Left kidney (tissue), 2 donors: ENCODE measurements around the gene IL18R1. TPM values are rescaled to one million over a fixed set of nuclear protein-coding genes. Genes with fewer than 3 reads are reported as not detected.
A peak's percentile ranks its signal among the peaks of the same experiment; 100 is the strongest.

Experiments used
- DNase-seq: peaks from one replicate; pipeline ENCODE4 v3.0.0-alpha.2; 2013
- polyA plus RNA-seq: library from polyadenylated mRNA; unstranded; fragments of 120-200 nt; gene quantifications from one replicate; pipeline ENCODE4 v1.2.1, GENCODE V29; 2013; ENCODE audit not compliant: insufficient read length

IL18R1 gene
- polyA plus RNA-seq, 1 donor = 3.2 TPM

DNA sequence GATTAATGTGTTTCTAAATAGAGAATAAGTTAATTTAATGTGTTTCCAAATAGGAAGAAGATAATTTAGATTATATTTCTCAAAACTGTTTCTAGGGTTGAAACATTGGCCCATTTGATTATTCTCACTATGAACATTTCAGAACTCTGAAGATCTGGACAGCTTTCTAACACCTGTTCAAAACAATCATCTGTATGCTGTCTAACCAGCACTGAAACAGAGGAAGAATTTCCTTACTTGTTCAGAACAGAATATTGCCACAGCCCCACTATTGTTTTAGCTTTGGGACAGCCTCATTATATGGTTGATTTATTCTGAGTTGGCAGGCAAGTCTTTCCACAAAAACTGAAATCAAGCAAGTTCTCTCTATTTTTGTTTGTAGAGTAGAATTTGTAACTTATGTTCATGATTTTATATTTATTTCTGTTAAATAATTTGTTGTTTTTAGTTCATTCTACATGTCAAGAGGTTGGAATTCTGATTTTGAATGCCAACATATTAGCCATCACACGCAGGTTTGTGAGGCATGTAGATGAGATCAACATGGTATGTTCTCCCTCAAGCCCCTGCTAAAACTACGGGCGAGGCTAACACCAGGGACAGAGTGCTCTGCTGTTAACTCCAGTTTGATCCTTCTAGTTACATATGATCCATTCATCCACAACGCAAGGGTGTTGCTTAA is 78.5 kb downstream of the IL18R1 start:
- no peak for DNase-seq

DNA sequence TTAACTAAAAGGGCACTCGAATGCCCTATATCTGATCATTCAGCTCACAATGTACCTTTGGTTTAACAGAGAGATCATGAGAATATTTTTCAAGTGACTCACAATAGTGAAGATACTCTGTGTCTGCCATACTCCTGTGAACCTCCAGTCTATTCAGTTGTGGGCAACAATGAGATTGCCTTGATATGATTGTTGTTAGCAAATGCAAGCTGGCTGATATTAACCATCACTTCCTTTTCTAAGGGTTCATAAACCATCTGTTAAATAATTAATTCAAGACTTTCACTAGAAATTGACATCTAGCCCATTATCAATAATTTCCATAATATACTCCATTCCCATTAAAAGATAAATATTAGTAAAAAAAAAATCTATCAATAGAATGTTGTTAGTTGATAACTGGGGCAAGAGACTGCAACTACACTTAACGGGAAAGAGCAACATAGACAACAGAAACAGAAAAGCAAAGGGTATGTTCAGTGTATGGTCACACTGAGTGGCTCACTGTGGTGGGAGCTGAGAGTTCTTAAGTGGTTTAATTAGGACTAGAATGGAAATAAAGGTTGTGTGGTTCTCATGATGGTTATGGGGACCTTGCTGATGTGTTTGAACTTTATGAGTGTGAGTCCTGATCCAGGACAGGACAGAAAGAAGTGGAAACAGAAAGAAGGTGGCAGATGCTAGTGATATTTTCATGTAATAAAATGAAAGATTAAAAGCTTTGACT is 79.2 kb downstream of the IL18R1 start:
- DNase-seq = no peak

DNA sequence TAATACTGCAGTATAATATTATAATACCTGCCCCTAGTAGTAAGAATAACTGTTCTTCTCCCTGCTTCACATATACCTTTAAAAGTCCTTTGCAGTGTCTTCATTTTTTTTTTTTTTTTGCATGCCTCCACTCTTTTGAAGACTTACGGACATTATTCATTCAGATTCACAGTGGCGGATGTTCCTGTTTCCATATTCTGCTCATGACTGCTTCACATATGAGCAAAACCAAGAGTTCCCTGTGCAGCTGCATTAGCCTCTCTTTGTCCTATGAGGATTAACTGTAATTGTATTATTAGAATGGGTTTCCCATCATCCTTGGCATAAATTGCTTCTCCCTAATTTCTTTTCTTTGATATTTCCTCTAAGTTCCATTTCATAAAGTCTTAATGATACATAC is 80.1 kb downstream of the IL18R1 start:
- no peak for DNase-seq

DNA sequence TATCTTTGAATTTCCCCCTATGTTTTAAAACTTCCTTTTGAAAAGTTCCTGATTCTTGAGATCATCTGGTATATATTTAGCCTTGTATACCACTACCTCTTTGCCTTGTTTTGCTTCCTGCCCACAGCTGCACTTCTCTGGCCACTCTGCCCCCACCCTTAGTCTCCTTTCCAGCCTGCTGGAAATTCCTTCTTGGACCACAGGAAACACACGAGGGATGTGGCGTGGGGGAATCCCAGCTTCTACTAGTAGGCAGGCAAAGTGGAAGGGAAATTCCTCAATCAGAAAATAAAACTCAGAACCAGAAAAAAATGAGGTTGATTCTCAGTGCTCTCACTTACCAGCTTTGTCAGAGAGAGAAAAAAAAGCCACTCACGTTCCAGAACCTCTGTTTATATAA is 80.7 kb downstream of the IL18R1 start:
- DNase-seq = no peak

DNA sequence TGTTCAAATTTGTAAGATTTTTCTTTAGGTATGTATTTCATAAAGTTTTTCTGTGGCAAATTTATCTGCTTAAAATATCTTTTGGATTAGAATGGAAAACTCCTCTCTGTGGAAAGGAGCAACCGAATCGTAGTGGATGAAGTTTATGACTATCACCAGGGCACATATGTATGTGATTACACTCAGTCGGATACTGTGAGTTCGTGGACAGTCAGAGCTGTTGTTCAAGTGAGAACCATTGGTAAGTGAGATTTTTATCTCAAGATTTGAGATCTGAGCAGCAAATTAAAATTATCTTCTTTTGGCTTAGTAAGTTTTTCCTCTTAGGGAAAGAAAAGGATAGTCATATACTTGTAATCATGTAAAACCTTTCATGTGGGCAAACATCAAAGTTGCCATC is 81.5 kb downstream of the IL18R1 start:
- no peak for DNase-seq

DNA sequence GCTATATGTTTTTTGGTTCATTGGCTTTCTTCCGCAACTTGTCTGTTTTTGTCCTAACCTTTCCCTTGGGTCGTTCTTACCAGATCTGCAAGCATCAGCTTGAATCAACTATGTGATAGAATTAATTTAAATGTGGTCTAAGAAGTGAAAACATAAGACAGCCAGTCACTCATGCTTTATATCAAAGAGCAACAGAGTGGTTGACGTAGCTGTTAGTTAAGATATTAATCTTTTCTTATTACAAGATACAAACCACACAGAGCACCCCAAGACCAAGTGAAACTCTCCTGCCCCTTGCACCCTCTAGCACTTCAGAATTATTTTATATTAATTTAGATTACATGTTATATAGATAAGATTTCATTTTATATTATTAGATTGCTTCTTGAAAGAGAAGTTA is 82.5 kb downstream of the IL18R1 start:
- DNase-seq = no peak

DNA sequence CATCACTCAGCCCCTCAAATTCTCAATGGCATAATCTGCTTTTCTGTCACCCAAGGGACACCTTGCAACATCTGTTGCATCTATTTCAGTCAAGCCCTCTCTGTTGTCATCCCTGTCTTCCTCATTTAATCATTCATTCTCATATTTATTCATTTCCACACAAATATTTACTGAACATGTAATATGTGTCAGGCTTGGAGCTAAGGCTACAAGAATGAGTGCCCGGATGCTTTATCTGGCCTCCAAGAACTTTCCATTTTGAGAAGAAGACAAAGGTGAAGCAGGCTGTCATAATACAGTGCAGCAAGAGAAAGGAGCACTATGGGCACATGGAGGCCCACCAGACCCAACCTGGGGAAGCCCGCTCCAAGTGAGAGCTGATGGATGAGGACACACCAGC is 83.0 kb downstream of the IL18R1 start:
- no peak for DNase-seq

DNA sequence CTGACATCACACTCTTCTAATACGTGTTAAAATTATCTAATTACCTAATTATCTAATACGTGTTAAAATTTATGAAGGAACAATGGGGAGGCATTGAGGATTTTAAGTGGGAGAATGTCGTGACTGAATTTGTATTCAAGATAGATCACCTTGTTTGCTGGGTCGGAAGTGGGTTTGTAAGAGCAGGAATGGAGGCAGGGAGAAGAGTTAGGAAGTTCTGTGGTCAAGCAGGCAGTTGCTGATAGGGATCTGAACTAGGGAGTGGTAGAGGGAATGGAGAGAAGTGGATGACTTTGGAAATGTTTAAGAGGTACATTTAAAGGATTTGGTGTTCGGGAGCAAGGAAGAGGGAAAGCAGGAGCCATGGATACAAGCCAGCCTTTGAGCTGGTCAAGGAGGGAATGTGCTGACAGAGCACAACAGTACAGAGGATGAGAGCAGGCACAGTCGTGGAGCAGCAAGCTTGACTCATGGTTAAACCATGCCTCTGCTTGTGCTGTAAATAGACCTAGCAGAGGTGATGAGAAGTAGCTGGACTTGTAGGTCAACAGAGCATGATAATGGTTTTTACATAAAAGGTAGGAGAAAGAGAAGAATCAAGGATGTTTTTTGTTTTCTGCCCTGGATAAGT is 83.6 kb downstream of the IL18R1 start:
- DNase-seq = no peak

DNA sequence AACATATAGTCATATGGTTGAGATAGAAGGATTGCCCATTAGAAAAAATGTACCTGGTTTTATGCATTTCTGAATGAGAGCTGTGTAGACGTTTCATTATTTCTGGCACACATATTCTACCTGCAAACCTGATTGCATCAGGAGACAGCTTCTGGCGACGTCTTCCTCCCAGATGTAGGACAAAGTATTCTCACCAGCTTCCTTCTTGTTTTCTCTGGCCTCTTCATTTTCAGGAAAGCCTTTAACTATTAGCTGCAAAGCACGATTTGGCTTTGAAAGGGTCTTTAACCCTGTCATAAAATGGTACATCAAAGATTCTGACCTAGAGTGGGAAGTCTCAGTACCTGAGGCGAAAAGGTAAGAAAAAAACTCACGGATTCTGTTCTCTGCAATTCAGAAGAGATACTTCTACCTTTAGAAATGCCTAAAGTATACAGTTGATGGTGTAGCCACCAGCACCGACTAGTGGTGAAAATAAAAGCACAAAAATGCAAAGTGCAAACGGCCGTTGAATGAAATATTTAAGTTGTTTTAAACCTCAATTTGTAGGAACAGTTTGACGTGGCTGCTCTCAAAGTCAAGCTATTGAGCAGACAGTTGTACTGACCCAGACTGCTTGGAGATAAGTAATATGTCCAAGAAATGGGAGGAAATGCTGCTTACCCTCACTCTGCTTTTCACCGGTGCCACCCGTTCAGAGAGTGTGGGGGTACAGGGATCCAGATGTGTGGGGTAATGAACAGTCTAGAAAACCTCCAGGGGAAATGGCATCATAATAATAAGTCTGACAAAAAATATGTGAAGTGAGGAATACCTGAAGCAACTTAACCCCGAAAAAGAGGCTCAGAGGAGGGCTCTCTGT is 87.6 kb downstream of the IL18R1 start:
- DNase-seq = peak; percentile 37

DNA sequence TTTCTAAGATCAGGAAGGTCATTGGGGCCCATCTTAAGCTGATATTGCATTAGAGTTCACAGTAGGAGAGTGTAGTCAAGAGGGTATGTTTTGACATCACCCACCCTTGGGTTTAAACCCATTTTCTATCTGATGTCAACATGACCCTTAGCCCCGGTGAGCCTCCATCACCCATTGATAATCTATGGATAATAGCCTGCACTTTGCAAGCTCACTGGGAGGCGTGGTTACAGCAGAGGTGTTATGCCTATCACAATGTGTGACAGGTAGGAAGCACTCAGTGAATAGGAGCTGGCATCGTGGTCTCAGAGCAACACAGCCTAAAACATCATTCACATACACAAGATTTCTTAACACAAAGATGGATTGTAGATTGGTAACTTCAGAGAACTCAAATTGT is 88.6 kb downstream of the IL18R1 start:
- DNase-seq = no peak

DNA sequence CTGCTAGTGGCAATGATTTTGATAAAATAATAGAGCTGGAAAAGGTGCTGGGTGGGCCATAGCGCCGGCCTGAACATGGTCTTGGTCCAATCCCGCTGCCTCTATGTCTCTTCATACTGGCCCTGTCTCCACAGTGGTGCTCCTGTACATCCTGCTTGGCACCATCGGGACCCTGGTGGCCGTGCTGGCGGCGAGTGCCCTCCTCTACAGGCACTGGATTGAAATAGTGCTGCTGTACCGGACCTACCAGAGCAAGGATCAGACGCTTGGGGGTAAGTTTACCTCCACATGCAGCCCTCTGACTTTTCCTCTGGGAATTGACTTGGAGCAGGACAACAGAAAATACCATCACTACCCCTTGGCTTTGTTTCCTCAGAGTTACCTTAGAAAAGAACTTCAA is 91.3 kb downstream of the IL18R1 start:
- DNase-seq = no peak

Other genes with a start within 250 kb of the IL18R1 start
- gene IL1R1, start 213.1 kb upstream of the IL18R1 start, polyA plus RNA-seq = 31.9 TPM
- gene IL1RL2, start 168.8 kb upstream of the IL18R1 start, polyA plus RNA-seq = 1.4 TPM
- 0.48 TPM for gene IL1RL1, start 44.2 kb upstream of the IL18R1 start, polyA plus RNA-seq
- 0.27 TPM for gene IL18RAP, start 67.4 kb downstream of the IL18R1 start, polyA plus RNA-seq
- gene SLC9A4, start 117.4 kb downstream of the IL18R1 start, polyA plus RNA-seq = 7.0 TPM